Cardiac fibroblast (primary cell): ENCODE data around the gene OPCML.
A peak's percentile ranks its signal among the peaks of the same experiment; 100 is the strongest.

ENCODE experiments used
- DNase-seq, 2 donors: peaks; one replicate each; pipeline versions ENCODE4 v3.0.0 to v3.0.0-alpha.2; 2010; ENCODE audit warnings: low read depth in 2 of 2
- H3K4me3 ChIP-seq, 2 donors: replicated peaks in 1 of 2; 1 replicate in 1 of 2; 2 replicates in 1 of 2; pipeline ENCODE4 v1.5.1; 2011; ENCODE audit warnings: low read depth in 2 of 2, low read length in 2 of 2, mild to moderate bottlenecking in 2 of 2, moderate library complexity in 1 of 2
- CTCF ChIP-seq: IDR thresholded peaks from one replicate; pipeline ENCODE4 v1.5.1; 2011; ENCODE audit warnings: low read depth, mild to moderate bottlenecking, low read length, inconsistent platforms

OPCML gene

GRCh38 chr11:132907651-132908413 is 624.5 kb downstream of the OPCML start:
- no peak for TF ChIP-seq CTCF
- no peak overlapping the region for H3K4me3 ChIP-seq
- DNase-seq, result no peak

- H3K4me3 ChIP-seq, result no peak overlapping the region
- no peak for DNase-seq
- no peak for TF ChIP-seq CTCF
These were observed 627.7 kb downstream of the OPCML start for GRCh38 chr11:132904607-132905006.

GRCh38 chr11:132904091-132904490 is 628.2 kb downstream of the OPCML start:
- no peak for TF ChIP-seq CTCF
- H3K4me3 ChIP-seq, result no peak overlapping the region
- no peak for DNase-seq

GRCh38 chr11:132901638-132902471 is 630.4 kb downstream of the OPCML start:
- no peak for TF ChIP-seq CTCF
- no peak overlapping the region for H3K4me3 ChIP-seq
- no peak for DNase-seq

GRCh38 chr11:132898676-132899075 is 633.6 kb downstream of the OPCML start:
- no peak for TF ChIP-seq CTCF
- no peak overlapping the region for H3K4me3 ChIP-seq
- DNase-seq, result no peak

GRCh38 chr11:132898021-132898420 is 634.3 kb downstream of the OPCML start:
- peak in 1 of 2 donors; percentile 55 for DNase-seq
- H3K4me3 ChIP-seq, result no peak overlapping the region
- no peak for TF ChIP-seq CTCF
